HepG2 (cell line): ENCODE measurements around the gene ACSF3. TPM values are rescaled to one million over a fixed set of nuclear protein-coding genes. Genes with fewer than 3 reads are reported as not detected.

Experiments
- ATAC-seq: fragments of 200-7000 bp; cut with Tn5 transposase; 3 replicates; pipeline ENCODE4 v1.9.1; 2020; ENCODE audit warnings: mild to moderate bottlenecking, moderate library complexity
- BruUV-seq: library from RNA; stranded (reverse); fragments of 400-500 nt; replicated peaks from 2 replicates; lab custom pipeline; 2021; lab: Mats Ljungman, UMichigan
- CTCF ChIA-PET: fragments of 300-600 bp; formaldehyde crosslinking; extraction: SDS; loops from one replicate; lab custom pipeline; 2021; ENCODE audit warnings: low total read pairs, inconsistent platforms, low intra/inter-chr PET ratio; lab: Yijun Ruan, JAX
- POLR2A ChIA-PET: fragments of 350-600 bp; sonication (Branson Sonifier 250); formaldehyde crosslinking; loops from one replicate; lab custom pipeline; 2020; ENCODE audit warnings: antibody characterized with exemption, inconsistent platforms; lab: Yijun Ruan, JAX
- DNase-seq: peaks from one replicate; pipeline ENCODE4 v3.0.0-alpha.2; 2015; ENCODE audit warnings: low spot score
- FAIRE-seq: peaks from 3 replicates; lab custom pipeline; 2011; peaks lifted over from hg19 to GRCh38; lab: Jason Lieb, UNC
- H2AFZ ChIP-seq: one replicate; pipeline ENCODE4 v1.6.1; 2011; ENCODE audit warnings: low read length, inconsistent platforms
- H3K27ac ChIP-seq: fragments of 300-600 bp; 3 replicates; pipeline ENCODE4 v1.8.0; 2011; ENCODE audit warnings: mixed run types, mild to moderate bottlenecking, mixed read lengths, low read length, inconsistent platforms; ENCODE audit not compliant: insufficient read depth; ENCODE audit errors: extremely low read length
- H3K27me3 ChIP-seq, 2 experiments: fragments of 200-600 bp in 1 of 2; 2 replicates in 1 of 2; 3 replicates in 1 of 2; pipeline versions ENCODE4 v1.6.0 to v1.8.0; 2011; ENCODE audit warnings: low read length in 2 of 2, mild to moderate bottlenecking in 2 of 2, moderate library complexity in 2 of 2, inconsistent platforms in 1 of 2; ENCODE audit not compliant: insufficient read depth in 2 of 2, control insufficient read depth in 1 of 2
- H3K36me3 ChIP-seq, 2 experiments: fragments of 200-600 bp in 1 of 2; replicated peaks in 1 of 2; 2 replicates in 1 of 2; 3 replicates in 1 of 2; pipeline versions ENCODE4 v1.5.1 to v1.8.0; 2011; ENCODE audit warnings: low read length in 2 of 2, inconsistent platforms in 1 of 2; ENCODE audit not compliant: insufficient read depth in 2 of 2, control insufficient read depth in 1 of 2
- H3K4me1 ChIP-seq: 2 replicates; pipeline ENCODE4 v1.5.1; 2012; ENCODE audit warnings: low read length, inconsistent platforms; ENCODE audit not compliant: insufficient read depth
- H3K4me2 ChIP-seq: 2 replicates; pipeline ENCODE4 v1.6.0; 2011; ENCODE audit warnings: low read depth, low read length, inconsistent platforms
- H3K4me3 ChIP-seq, 3 experiments: fragments of 200-600 bp in 1 of 3; sonication (generic), shearing (Covaris generic) in 1 of 3; replicated peaks in 1 of 3; 2 replicates each; pipeline ENCODE4 v1.5.1; 2011 to 2016; ENCODE audit warnings: low read length in 3 of 3, inconsistent platforms in 2 of 3, low read depth in 2 of 3, mild to moderate bottlenecking in 2 of 3, control low read depth in 1 of 3, mixed read lengths in 1 of 3; ENCODE audit not compliant: insufficient read depth in 1 of 3
- H3K79me2 ChIP-seq: one replicate; pipeline ENCODE4 v1.6.1; 2011; ENCODE audit warnings: low read length, inconsistent platforms; ENCODE audit not compliant: insufficient read depth
- H3K9ac ChIP-seq: 2 replicates; pipeline ENCODE4 v1.6.0; 2011; ENCODE audit warnings: mild to moderate bottlenecking, low read depth, low read length, inconsistent platforms; ENCODE audit not compliant: insufficient read depth
- H3K9me3 ChIP-seq: 2 replicates; pipeline ENCODE4 v1.5.1; 2012; ENCODE audit warnings: mild to moderate bottlenecking, low read length
- H4K20me1 ChIP-seq: 2 replicates; pipeline ENCODE4 v1.6.0; 2011; ENCODE audit warnings: inconsistent platforms, mild to moderate bottlenecking, low read length, moderate library complexity; ENCODE audit not compliant: insufficient read depth
- BHLHE40 ChIP-seq: IDR thresholded peaks from 2 replicates; pipeline ENCODE4 v1.6.1; 2011; ENCODE audit warnings: low read length, improper control_type of control experiment
- ETV6 ChIP-seq: sonication (generic); formaldehyde crosslinking; conservative IDR thresholded peaks from 2 replicates; pipeline ENCODE4 v1.4.0; 2020; ENCODE audit warnings: missing genetic modification reagents
- KDM5B ChIP-seq: sonication (generic); formaldehyde crosslinking; IDR thresholded peaks from 2 replicates; pipeline ENCODE4 v1.4.0; 2020; ENCODE audit warnings: missing genetic modification reagents, mild to moderate bottlenecking, borderline replicate concordance
- MTA1 ChIP-seq: sonication (generic); formaldehyde crosslinking; IDR thresholded peaks from 2 replicates; pipeline ENCODE4 v1.4.0; 2020; ENCODE audit warnings: missing genetic modification reagents, mild to moderate bottlenecking, borderline replicate concordance
- MTF1 ChIP-seq: sonication (generic); formaldehyde crosslinking; IDR thresholded peaks from 2 replicates; pipeline ENCODE4 v1.5.0; 2020; ENCODE audit warnings: missing genetic modification reagents
- NFKB2 ChIP-seq: sonication (generic); formaldehyde crosslinking; IDR thresholded peaks from 2 replicates; pipeline ENCODE4 v1.4.0; 2020; ENCODE audit warnings: missing genetic modification reagents, borderline replicate concordance
- RNF219 ChIP-seq: sonication (generic); formaldehyde crosslinking; IDR thresholded peaks from 2 replicates; pipeline ENCODE4 v1.5.0; 2020; ENCODE audit warnings: mild to moderate bottlenecking, missing genetic modification reagents
- SMC3 ChIP-seq: IDR thresholded peaks from 2 replicates; pipeline ENCODE4 v1.6.1; 2011; ENCODE audit warnings: low read length, improper control_type of control experiment
- SPEN ChIP-seq: sonication (generic); formaldehyde crosslinking; IDR thresholded peaks from 2 replicates; pipeline ENCODE4 v1.5.1; 2020; ENCODE audit warnings: low read depth, mild to moderate bottlenecking, missing genetic modification reagents
- USF2 ChIP-seq, 2 experiments: sonication (generic) in 1 of 2; formaldehyde crosslinking in 1 of 2; IDR thresholded peaks; 2 replicates each; pipeline versions ENCODE4 v1.5.1 to v1.6.1; 2011 to 2020; ENCODE audit warnings: borderline replicate concordance in 1 of 2, low read depth in 1 of 2, low read length in 1 of 2, mild to moderate bottlenecking in 1 of 2, missing genetic modification reagents in 1 of 2, moderate library complexity in 1 of 2
- ZBTB34 ChIP-seq: sonication (generic); formaldehyde crosslinking; IDR thresholded peaks from 2 replicates; pipeline ENCODE4 v1.8.0; 2022; ENCODE audit warnings: mild to moderate bottlenecking, missing genetic modification reagents
- ZNF546 ChIP-seq: sonication (generic); formaldehyde crosslinking; conservative IDR thresholded peaks from 2 replicates; pipeline ENCODE4 v1.8.1; 2023; ENCODE audit warnings: mild to moderate bottlenecking, missing genetic modification reagents
- ZNF652 ChIP-seq: IDR thresholded peaks from 2 replicates; pipeline ENCODE4 v1.6.1; 2016; ENCODE audit warnings: low read depth, borderline replicate concordance
- ZNF784 ChIP-seq: sonication (generic); formaldehyde crosslinking; IDR thresholded peaks from 2 replicates; pipeline ENCODE4 v1.5.1; 2020; ENCODE audit warnings: missing genetic modification reagents, mild to moderate bottlenecking, borderline replicate concordance
- WGBS: methylation state at CpG from one replicate; pipeline ENCODE4 v1.1.6; 2017; ENCODE audit warnings: low lambda C conversion rate; 5-methylcytosine and 5-hydroxymethylcytosine counted together
- in situ Hi-C: cut with HindIII; loops from 2 replicates; pipeline ENCODE4 v1.10.0; 2017; ENCODE audit warnings: low pct_unique_long_range_greater_than_20kb; ENCODE audit not compliant: extremely low pct_ligation_motif_present
- intact Hi-C: fragments of 100-400 bp; cut with micrococcal nuclease; formaldehyde crosslinking; loops from one replicate; pipeline ENCODE4 v1.10.0; 2022; ENCODE audit not compliant: unreplicated experiment
- polyA plus RNA-seq, 8 experiments: library from polyadenylated mRNA; depleted of rRNA in 3 of 8; stranded (reverse) in 7 of 8; unstranded in 1 of 8; fragments of >200 nt; fragmentation: Illumina TruSeq in 4 of 8; extraction: Trizol in 4 of 8; gene quantifications; 2 replicates each; pipeline versions ENCODE4 v1.2.1 to v1.2.3, GENCODE V29; 2011 to 2016; ENCODE audit warnings: low read depth in 4 of 8, missing spikeins in 1 of 8, mixed read lengths in 1 of 8; ENCODE audit not compliant: insufficient read depth in 1 of 8
- total RNA-seq, 5 experiments: library from RNA; depleted of rRNA; stranded (reverse); fragments of >200 nt; fragmentation: Illumina TruSeq; extraction: Trizol; gene quantifications; 2 replicates each; pipeline ENCODE4 v1.2.3, GENCODE V29; 2016; ENCODE audit warnings: low read depth in 1 of 5

ACSF3 gene
- total and polyA plus RNA-seq, 2 of the 13 experiments (the other 11 are each of a cell fraction or from before 2014, with no cell fraction given): 14.9 to 30.6 TPM

GRCh38 chr16:89103156-89103555 lies 9.5 kb downstream of the ACSF3 start:
- H3K4me3 ChIP-seq: no peak overlapping the region
- DNase-seq (no peak), ATAC-seq (no peak; the same call in 2 of the 3 replicates), FAIRE-seq (no peak)
- POLR2A ChIA-PET: interaction anchor here (1.4 kb wide), 1 partner anchor 10 kb away, joined by 3 read pairs; the partner anchor contains the start of gene ACSF3
- H3K9me3 ChIP-seq: no peaks in the 10 kb centered on the region
- H3K4me2 ChIP-seq: no peak overlapping the region
- no peak overlapping the region for H3K9ac ChIP-seq
- H3K27me3 ChIP-seq: no peaks in the 10 kb centered on the region
- peaks cover 28% of the 10 kb centered on the region for H3K4me1 ChIP-seq
- in situ Hi-C loops (no loop called here), intact Hi-C loops (no loop called here)
- BruUV-seq: no TSS peak
- peaks cover 47 to 73% of the 10 kb centered on the region in 2 experiments for H3K36me3 ChIP-seq
- H3K79me2 ChIP-seq: peaks cover 6% of the 10 kb centered on the region
- H3K27ac ChIP-seq: no peak overlapping the region
- CTCF ChIA-PET: no interaction called here
- 87% methylated on average over 22 of the region's 22 CpGs for WGBS
- peaks cover 10% of the 10 kb centered on the region; the same call in 1 of the 2 replicates for H4K20me1 ChIP-seq
- no peak overlapping the region for H2AFZ ChIP-seq
- no peak for TF ChIP-seq KDM5B (CRISPR knock-in tag)
- no peak for TF ChIP-seq ZBTB34 (CRISPR knock-in tag)
- TF ChIP-seq BHLHE40: no peak
- no peak for TF ChIP-seq USF2 (IDR thresholded peaks at IDR 0.05; ENCODE audit: low read depth, low read length)
- TF ChIP-seq USF2 (CRISPR knock-in tag; IDR thresholded peaks at IDR 0.05; ENCODE audit: borderline replicate concordance): no peak
- TF ChIP-seq NFKB2 (CRISPR knock-in tag): no peak
- no peak for TF ChIP-seq MTF1
- TF ChIP-seq ZNF546 (CRISPR knock-in tag): no peak
- TF ChIP-seq MTA1 (CRISPR knock-in tag): no peak
- no peak for TF ChIP-seq ETV6 (CRISPR knock-in tag)
- no peak for TF ChIP-seq ZNF784 (CRISPR knock-in tag)
- TF ChIP-seq ZNF652 (CRISPR knock-in tag): no peak
- no peak for TF ChIP-seq RNF219
- no peak for TF ChIP-seq SPEN
- TF ChIP-seq SMC3: no peak
